Endothelial cell of umbilical vein (primary cell): Measurements from ENCODE around the gene EXD2. TPM values are rescaled to one million over a fixed set of nuclear protein-coding genes. Genes with fewer than 3 reads are reported as not detected.

Experiments
- BruUV-seq: library from RNA; stranded (reverse); fragments of 400-500 nt; replicated peaks from 2 replicates; lab custom pipeline; 2021; lab: Mats Ljungman, UMichigan
- CTCF ChIA-PET: fragments of 300-600, 350-600 bp; sonication (Branson Sonifier 250); formaldehyde crosslinking; loops from one replicate; lab custom pipeline; 2021; ENCODE audit warnings: antibody characterized with exemption, inconsistent platforms; lab: Charles Lee
- POLR2A ChIA-PET: fragments of 300-600, 350-600 bp; sonication (Branson Sonifier 250); formaldehyde crosslinking; loops from one replicate; lab custom pipeline; 2021; ENCODE audit warnings: antibody characterized with exemption, inconsistent platforms; lab: Charles Lee
- DNase-seq: peaks from one replicate; pipeline ENCODE4 v3.0.0-alpha.2; 2011; ENCODE audit warnings: low read depth, low spot score
- FAIRE-seq: peaks from 2 replicates; lab custom pipeline; 2011; peaks lifted over from hg19 to GRCh38; lab: Jason Lieb, UNC
- H2AFZ ChIP-seq: 2 replicates; pipeline ENCODE4 v1.6.0; 2012; ENCODE audit warnings: low read depth, low read length, control low read depth, inconsistent platforms
- H3K27ac ChIP-seq: 2 replicates; pipeline ENCODE4 v1.5.1; 2011; ENCODE audit warnings: low read depth, mild to moderate bottlenecking, control low read depth, low read length, moderate library complexity; ENCODE audit not compliant: insufficient read depth
- H3K27me3 ChIP-seq, 2 experiments: 2 replicates each; pipeline versions ENCODE4 v1.6.0 to v1.6.1; 2011; ENCODE audit warnings: low read length in 2 of 2, mixed read lengths in 1 of 2; ENCODE audit not compliant: control insufficient read depth in 2 of 2, insufficient read depth in 2 of 2
- H3K36me3 ChIP-seq, 2 experiments: 2 replicates in 1 of 2; 3 replicates in 1 of 2; pipeline ENCODE4 v1.5.1; 2011; ENCODE audit warnings: low read length in 2 of 2, mild to moderate bottlenecking in 1 of 2, moderate library complexity in 1 of 2; ENCODE audit not compliant: control insufficient read depth in 2 of 2, insufficient read depth in 2 of 2; ENCODE audit errors: extremely low read depth in 1 of 2
- H3K4me1 ChIP-seq: 3 replicates; pipeline ENCODE4 v1.5.1; 2011; ENCODE audit warnings: mild to moderate bottlenecking, low read length; ENCODE audit not compliant: control insufficient read depth, insufficient read depth; ENCODE audit errors: extremely low read depth
- H3K4me2 ChIP-seq: 2 replicates; pipeline ENCODE4 v1.6.1; 2011; ENCODE audit warnings: low read length, control low read depth, mixed read lengths; ENCODE audit not compliant: insufficient read depth
- H3K4me3 ChIP-seq, 3 experiments: fragments of 200-600 bp in 1 of 3; sonication (generic), shearing (Covaris generic) in 1 of 3; replicated peaks in 1 of 3; 2 replicates each; pipeline ENCODE4 v1.5.1; 2011 to 2016; ENCODE audit warnings: control low read depth in 3 of 3, low read length in 3 of 3, mild to moderate bottlenecking in 2 of 3, inconsistent platforms in 1 of 3, low read depth in 1 of 3, moderate library complexity in 1 of 3; ENCODE audit not compliant: insufficient read depth in 1 of 3
- H3K79me2 ChIP-seq: 2 replicates; pipeline ENCODE4 v1.6.0; 2012; ENCODE audit warnings: low read length, inconsistent platforms; ENCODE audit not compliant: control insufficient read depth, insufficient read depth
- H3K9ac ChIP-seq: replicated peaks from 2 replicates; pipeline ENCODE3; 2011; ENCODE audit warnings: low read length, control low read depth; ENCODE audit not compliant: insufficient read depth; ENCODE audit errors: extremely low read depth
- H3K9me1 ChIP-seq: replicated peaks from 3 replicates; pipeline ENCODE4 v1.6.0; 2011; ENCODE audit warnings: mild to moderate bottlenecking, low read length; ENCODE audit not compliant: control insufficient read depth, insufficient read depth; ENCODE audit errors: extremely low read depth
- H3K9me3 ChIP-seq: replicated peaks from 2 replicates; pipeline ENCODE4 v1.5.1; 2012; ENCODE audit warnings: low read length, inconsistent platforms; ENCODE audit not compliant: control insufficient read depth, insufficient read depth
- H4K20me1 ChIP-seq: replicated peaks from 2 replicates; pipeline ENCODE3; 2011; ENCODE audit warnings: mild to moderate bottlenecking, low read length; ENCODE audit not compliant: control insufficient read depth, insufficient read depth; ENCODE audit errors: extremely low read depth
- CTCF ChIP-seq, 2 donors: IDR thresholded peaks; 1 replicate in 1 of 2; 2 replicates in 1 of 2; pipeline ENCODE4 v1.5.1; 2011; ENCODE audit warnings: low read length in 2 of 2, mild to moderate bottlenecking in 2 of 2, moderate library complexity in 2 of 2, control low read depth in 1 of 2, inconsistent platforms in 1 of 2, low read depth in 1 of 2; ENCODE audit not compliant: insufficient read depth in 1 of 2; ENCODE audit errors: extremely low read depth in 1 of 2
- MYC ChIP-seq: IDR thresholded peaks from one replicate; pipeline ENCODE4 v1.6.1; 2011; ENCODE audit warnings: mild to moderate bottlenecking, low read depth, low read length
- dilution Hi-C: fragments of 300-500 bp; cut with MboI; formaldehyde crosslinking; loops from one replicate; pipeline ENCODE4 v1.15.0; 2019; ENCODE audit warnings: low sequenced_read_pairs; ENCODE audit not compliant: extremely low pct_ligation_motif_present
- intact Hi-C: fragments of 100-400 bp; cut with micrococcal nuclease; formaldehyde crosslinking; loops from one replicate; pipeline ENCODE4 v1.10.0; 2022
- polyA plus RNA-seq, 4 experiments: library from polyadenylated mRNA; depleted of rRNA in 3 of 4; stranded (reverse) in 3 of 4; unstranded in 1 of 4; fragments of >200 nt; gene quantifications; 2 replicates each; pipeline versions ENCODE4 v1.2.1 to v1.2.3, GENCODE V29; 2011 to 2012; ENCODE audit warnings: missing spikeins in 1 of 4
- total RNA-seq: library from RNA; stranded (reverse); gene quantifications from 2 replicates; pipeline ENCODE4 v1.2.3, GENCODE V29; 2021

The EXD2 gene
- total and polyA plus RNA-seq, 2 donors (not counting 3 experiments of a cell fraction or from before 2014, with no cell fraction given): 11.6 to 22.6 TPM

GRCh38 chr14:69259527-69260189 lies 68.4 kb downstream of the EXD2 start, which contains the start of gene GALNT16:
Gene GALNT16, plus strand, starts transcription at chr14:69260158. Its CDS starts 133 bp downstream, at chr14:69260291.
- no peaks in the 10 kb centered on the region for H3K9me1 ChIP-seq
- peaks cover 18% of the 10 kb centered on the region for H3K4me1 ChIP-seq
- H3K9ac ChIP-seq: no peak within 1 kb of the TSS
- H3K9me3 ChIP-seq: no peaks in the 10 kb centered on the region
- FAIRE-seq: peak; percentile 61
- intact Hi-C loops: loop anchor here (5.0 kb wide), 1 partner anchor 203 kb away; no protein-coding TSS in a partner anchor
- H3K27me3 ChIP-seq: peaks cover 25 to 30% of the 10 kb centered on the region in 2 experiments
- H4K20me1 ChIP-seq: no peaks in the 10 kb centered on the region
- no peaks in the 10 kb centered on the region for H3K79me2 ChIP-seq
- no peaks in the 10 kb centered on the region for H3K36me3 ChIP-seq
- peak; percentile 22 for DNase-seq
- no peak within 1 kb of the TSS for H3K27ac ChIP-seq
- dilution Hi-C loops: no loop called here
- ChIA-PET CTCF (interaction anchor here (0.5 to 2.0 kb wide), 8 partner anchors 11 to 126 kb away, joined by 3 to 11 read pairs (median 3); no protein-coding TSS in a partner anchor), POLR2A (no interaction called here)
- H2AFZ ChIP-seq: peak within 1 kb of the TSS; percentile 85
- TF ChIP-seq CTCF (IDR thresholded peaks at IDR 0.05; ENCODE audit: extremely low read depth in 1 of 2, insufficient read depth in 1 of 2, low read depth in 1 of 2, low read length in 2 of 2): peak; percentile 23 to 47
- no peak for TF ChIP-seq MYC
- H3K4me2 ChIP-seq: peak within 1 kb of the TSS; percentile 77
- H3K4me3 ChIP-seq: peak within 1 kb of the TSS; percentile 39 to 49 (median 45)
- BruUV-seq: no TSS peak
